GM18861 (cell line): Measurements from ENCODE around the gene YPEL5.
"Not testable (repeated sequence)": the region's sequence is repeated elsewhere in the genome, so short reads cannot be mapped to it uniquely, and the experiment has no call there.

Source experiments
- ATAC-seq: cut with Tn5 transposase; IDR thresholded peaks from one replicate; pipeline ENCODE4 v1.9.1; 2021; ENCODE audit not compliant: unreplicated experiment

YPEL5 gene

GRCh38 chr2:30136764-30137444 is 9.9 kb upstream of the YPEL5 start:
- no peak for ATAC-seq

DNA sequence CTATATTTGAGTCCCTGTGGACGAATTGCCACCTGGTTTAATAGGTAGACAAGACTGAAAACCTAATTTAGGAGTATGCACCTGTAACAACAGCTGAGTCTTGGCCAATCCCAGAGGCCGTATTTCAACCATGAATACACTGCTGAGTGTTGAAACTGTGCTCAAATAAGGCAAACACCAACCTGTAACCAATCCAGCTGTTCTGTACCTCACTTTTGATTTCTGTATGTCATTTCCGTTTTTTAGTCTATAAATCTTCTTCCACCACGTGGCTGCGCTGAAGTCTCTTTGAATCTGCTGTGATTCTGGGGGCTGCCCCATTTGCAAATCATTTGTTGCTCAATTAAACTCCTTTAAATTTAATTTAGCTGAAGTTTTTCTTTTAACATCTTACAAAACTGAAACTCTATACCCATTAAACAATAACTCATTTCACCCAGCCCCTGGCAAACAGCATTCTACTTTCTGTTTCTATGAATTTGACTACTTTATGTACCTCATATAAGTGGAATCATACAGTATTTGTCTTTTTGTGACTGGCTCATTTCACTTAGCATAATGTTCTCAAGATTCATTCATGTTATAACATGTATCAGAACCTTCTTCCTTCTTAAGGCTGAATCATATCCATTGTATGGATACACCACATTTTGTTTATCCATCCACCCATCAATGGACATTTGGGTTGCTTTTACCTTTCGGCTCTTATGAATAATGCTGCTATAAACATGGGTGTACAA is 7.5 kb upstream of the YPEL5 start:
- ATAC-seq = peak; percentile 57

- ATAC-seq = no peak
These were observed 5.7 kb upstream of the YPEL5 start for GRCh38 chr2:30141136-30141535.

GRCh38 chr2:30144260-30144659 is 2.5 kb upstream of the YPEL5 start:
- no peak for ATAC-seq

- not testable (repeated sequence) for ATAC-seq
These were observed 1.9 kb upstream of the YPEL5 start for GRCh38 chr2:30144951-30145350.

- ATAC-seq = no peak
These were observed 926 bp upstream of the YPEL5 start for GRCh38 chr2:30145826-30146336.

- ATAC-seq = no peak
These were observed 448 bp downstream of the YPEL5 start for GRCh38 chr2:30147196-30147714.

- peak; percentile 12 for ATAC-seq
These were observed 1.2 kb downstream of the YPEL5 start for GRCh38 chr2:30147715-30148610.

DNA sequence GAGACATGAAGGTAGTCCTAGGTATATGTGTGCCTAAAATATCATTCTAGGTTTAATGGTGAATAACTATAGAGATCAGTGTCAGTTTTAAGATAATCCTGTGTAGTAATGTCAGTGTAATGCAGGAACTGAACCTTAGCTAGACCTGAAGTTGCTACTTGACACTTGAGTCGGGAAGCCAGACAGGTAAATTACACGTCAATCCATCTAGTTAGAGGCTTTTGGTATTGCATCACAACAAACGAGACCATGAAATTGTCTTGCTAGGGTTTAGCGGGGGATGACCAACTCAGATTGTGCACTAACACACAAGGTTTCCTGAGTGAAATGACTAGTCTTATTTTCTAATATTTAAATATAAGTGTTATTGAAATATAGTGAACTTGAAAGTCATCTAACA is 2.0 kb downstream of the YPEL5 start:
- no peak for ATAC-seq

- ATAC-seq = no peak
These were observed 2.7 kb downstream of the YPEL5 start for GRCh38 chr2:30149513-30149912.

DNA sequence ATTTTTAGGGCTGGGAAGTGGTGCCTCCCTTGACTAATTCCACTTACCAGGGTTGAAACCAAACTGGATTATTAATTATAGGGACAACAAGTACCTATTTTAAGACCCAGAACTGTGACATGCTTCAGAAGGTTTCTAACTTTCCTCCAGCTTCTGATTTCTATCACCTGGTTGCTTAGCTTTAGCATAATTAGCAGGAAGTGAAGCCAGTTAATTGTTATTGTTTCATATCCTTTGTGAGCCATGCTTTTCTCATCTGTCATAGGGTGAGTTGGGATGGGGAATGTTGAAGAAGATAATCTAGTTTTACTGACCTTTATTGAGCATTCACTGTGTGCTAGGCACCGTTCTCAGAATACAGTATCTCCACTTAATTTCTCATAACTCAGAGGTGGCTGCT is 3.2 kb downstream of the YPEL5 start:
- no peak for ATAC-seq

DNA sequence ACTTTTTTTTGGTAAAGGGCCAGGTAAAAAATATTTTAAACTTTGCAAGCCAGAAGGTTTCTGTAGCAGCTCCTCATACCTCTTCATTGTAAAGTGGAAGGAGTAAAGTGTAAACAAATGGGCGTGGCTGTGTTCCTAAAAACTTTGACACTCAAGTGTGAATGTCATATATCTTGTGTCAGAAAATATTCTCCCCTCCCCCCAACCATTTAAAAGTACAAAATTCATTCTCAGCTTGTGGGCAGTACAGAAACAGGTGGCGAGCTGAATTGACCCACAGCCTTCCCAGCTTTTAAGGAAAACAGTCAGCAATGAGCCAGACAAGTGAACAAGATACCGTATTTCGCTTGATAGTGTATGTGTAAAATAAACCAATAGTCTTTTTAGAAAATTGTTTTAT is 4.0 kb downstream of the YPEL5 start:
- no peak for ATAC-seq

DNA sequence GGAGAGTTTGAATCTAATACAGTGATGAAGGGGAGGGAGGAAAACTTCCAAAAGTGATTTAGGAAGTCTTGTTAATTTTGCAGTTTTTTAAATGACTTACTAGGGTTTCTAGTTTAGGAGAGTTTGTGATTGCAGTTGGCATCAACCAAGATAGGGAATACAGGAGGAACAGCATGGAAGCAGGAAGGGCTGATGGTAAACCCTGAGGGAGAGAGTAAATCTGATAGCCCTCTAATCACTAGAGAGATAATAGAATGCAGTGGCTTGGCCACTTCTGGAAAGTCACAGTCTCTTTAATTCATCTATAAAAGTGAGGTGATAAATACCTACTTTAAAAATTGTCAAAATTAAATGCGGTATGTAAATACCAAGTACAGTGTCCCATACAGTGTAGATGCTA is 5.6 kb downstream of the YPEL5 start:
- no peak for ATAC-seq

DNA sequence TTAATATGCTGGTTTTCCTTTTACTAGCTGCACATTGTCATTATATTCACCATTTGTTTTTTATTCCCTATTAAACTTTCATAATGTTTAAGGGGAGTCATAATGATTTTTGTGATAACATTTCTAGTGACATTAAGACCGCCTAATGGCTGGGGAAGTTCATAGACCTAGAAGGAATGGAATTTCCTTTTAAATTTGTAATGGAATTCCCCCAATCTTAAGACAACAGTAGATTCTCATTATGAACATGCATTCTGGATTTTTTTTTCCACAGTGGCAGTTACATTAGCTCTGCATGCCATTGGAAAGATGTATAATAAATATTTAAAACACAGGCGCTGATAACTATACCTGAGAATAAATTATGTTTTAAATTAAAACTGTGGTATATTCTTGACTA is 8.4 kb downstream of the YPEL5 start:
- ATAC-seq = no peak

GRCh38 chr2:30155889-30156658 is 9.3 kb downstream of the YPEL5 start:
- no peak for ATAC-seq

DNA sequence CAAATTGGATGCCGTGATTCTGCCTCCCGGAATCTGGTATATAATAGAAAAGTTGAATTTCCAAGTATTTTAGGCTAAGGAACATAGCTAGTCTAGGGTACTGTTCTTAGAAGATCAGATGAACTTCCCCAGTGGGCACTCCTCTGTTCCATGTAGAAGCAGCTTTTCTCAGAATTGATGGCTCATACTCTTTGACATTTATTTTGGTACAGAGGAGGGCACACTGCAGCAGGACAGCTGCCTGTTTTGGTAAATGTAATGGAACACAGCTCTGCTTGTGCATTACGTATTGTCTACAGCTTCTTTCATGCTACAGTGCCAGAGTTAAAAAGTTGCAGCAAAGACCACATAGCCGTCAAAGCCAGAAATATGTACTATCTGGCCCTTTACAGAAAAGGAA is 10.8 kb downstream of the YPEL5 start:
- no peak for ATAC-seq

- no peak for ATAC-seq
These were observed 13.0 kb downstream of the YPEL5 start for GRCh38 chr2:30159766-30160165.

DNA sequence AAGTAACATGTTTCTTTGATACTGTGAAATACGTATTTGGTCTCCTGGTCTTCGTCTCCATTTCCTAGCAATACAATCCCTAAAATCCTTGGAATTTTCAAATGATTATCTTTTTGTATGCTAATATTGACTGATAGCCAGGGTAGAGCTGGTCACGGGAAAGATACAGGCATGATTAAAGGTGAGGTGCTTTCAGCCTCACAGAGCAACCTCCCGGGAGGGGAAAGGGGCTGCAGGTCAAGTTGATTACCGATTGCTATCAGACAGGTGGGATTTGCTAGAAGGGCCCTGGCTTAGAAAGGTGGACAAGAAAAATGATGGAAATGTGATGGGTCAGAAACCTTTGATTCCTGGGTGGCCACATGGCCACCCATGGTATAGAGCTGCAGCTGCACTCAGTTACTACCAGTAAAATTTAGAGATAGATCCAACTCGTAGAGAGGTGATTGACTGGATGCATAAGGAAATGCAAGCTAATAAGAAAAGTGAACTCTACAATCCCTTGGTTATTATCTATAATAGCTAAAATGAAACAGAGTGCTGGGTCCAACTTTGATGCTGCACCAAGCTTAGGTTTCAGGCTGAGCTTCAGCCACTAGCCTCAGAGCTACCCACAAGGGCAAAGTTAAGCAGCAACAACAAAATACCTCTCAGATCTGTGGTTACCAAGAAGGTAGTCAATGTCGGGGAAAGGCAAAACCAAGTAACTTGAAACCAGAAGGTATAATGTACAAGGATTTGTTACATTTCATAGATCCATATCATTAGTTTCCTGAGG is 15.3 kb downstream of the YPEL5 start:
- ATAC-seq = no peak

- ATAC-seq = no peak
These were observed 16.0 kb downstream of the YPEL5 start for GRCh38 chr2:30162806-30163205.
